GM12878 (cell line): ENCODE data around the gene PPP4R1. TPM values are rescaled to one million over a fixed set of nuclear protein-coding genes. Genes with fewer than 3 reads are reported as not detected.

Source experiments
- ATAC-seq: fragments of 200-7000 bp; cut with Tn5 transposase; 3 replicates; pipeline ENCODE4 v1.9.1; 2020; ENCODE audit warnings: mild to moderate bottlenecking, moderate library complexity
- BruUV-seq: library from RNA; stranded (reverse); fragments of 400-500 nt; replicated peaks from 2 replicates; lab custom pipeline; 2021; lab: Mats Ljungman, UMichigan
- CTCF ChIA-PET: fragments of 300-600 bp; sonication (Branson Sonifier 250); formaldehyde crosslinking; extraction: SDS; loops from one replicate; lab custom pipeline; 2021; ENCODE audit warnings: inconsistent platforms; lab: Yijun Ruan, JAX
- POLR2A ChIA-PET: fragments of 350-600 bp; formaldehyde crosslinking; extraction: SDS; loops from one replicate; lab custom pipeline; 2021; ENCODE audit warnings: inconsistent platforms; lab: Charles Lee
- RAD21 ChIA-PET: fragments of 300-600 bp; sonication (Branson Sonifier 250); formaldehyde crosslinking; loops from one replicate; lab custom pipeline; 2023; ENCODE audit warnings: antibody characterized with exemption; ENCODE audit not compliant: unreplicated experiment; lab: Charles Lee
- SMC1A ChIA-PET: fragments of 300-600 bp; sonication (Branson Sonifier 250); formaldehyde crosslinking; loops from one replicate; lab custom pipeline; 2023; ENCODE audit not compliant: unreplicated experiment, uncharacterized antibody; lab: Charles Lee
- DNase-seq: peaks from one replicate; pipeline ENCODE4 v3.0.0-alpha.2; 2011; ENCODE audit warnings: low read depth, low spot score
- FAIRE-seq: peaks from 3 replicates; lab custom pipeline; 2011; peaks lifted over from hg19 to GRCh38; lab: Jason Lieb, UNC
- H2AFZ ChIP-seq: 2 replicates; pipeline ENCODE4 v1.6.0; 2011; ENCODE audit warnings: low read depth, low read length, control low read depth; ENCODE audit not compliant: control insufficient read depth
- H3K27ac ChIP-seq: 2 replicates; pipeline ENCODE4 v1.5.1; 2011; ENCODE audit warnings: control low read depth; ENCODE audit not compliant: control insufficient read depth, insufficient read depth
- H3K27me3 ChIP-seq, 2 experiments: replicated peaks in 1 of 2; 2 replicates each; pipeline versions ENCODE4 v1.6.0 to v1.6.1; 2011; ENCODE audit warnings: low read length in 1 of 2; ENCODE audit not compliant: control insufficient read depth in 2 of 2, insufficient read depth in 2 of 2
- H3K36me3 ChIP-seq, 2 experiments: 2 replicates each; pipeline ENCODE4 v1.5.1; 2011; ENCODE audit warnings: low read length in 1 of 2; ENCODE audit not compliant: control insufficient read depth in 2 of 2, insufficient read depth in 2 of 2
- H3K4me1 ChIP-seq: 2 replicates; pipeline ENCODE4 v1.6.1; 2011; ENCODE audit warnings: mild to moderate bottlenecking, low read length, moderate library complexity, mixed read lengths; ENCODE audit not compliant: control insufficient read depth, insufficient read depth
- H3K4me2 ChIP-seq: 2 replicates; pipeline ENCODE4 v1.6.0; 2011; ENCODE audit warnings: control low read depth; ENCODE audit not compliant: control insufficient read depth, insufficient read depth
- H3K4me3 ChIP-seq: fragments of 200-600 bp; sonication (generic); 2 replicates; pipeline ENCODE4 v1.5.1; 2016
- H3K79me2 ChIP-seq: 2 replicates; pipeline ENCODE4 v1.6.0; 2011; ENCODE audit warnings: low read length; ENCODE audit not compliant: control insufficient read depth, insufficient read depth
- H3K9ac ChIP-seq: 2 replicates; pipeline ENCODE4 v1.8.0; 2011; ENCODE audit warnings: low read length, control low read depth, mixed read lengths; ENCODE audit not compliant: control insufficient read depth, insufficient read depth
- H3K9me3 ChIP-seq: replicated peaks from 3 replicates; pipeline ENCODE4 v1.5.1; 2011; ENCODE audit warnings: mild to moderate bottlenecking, low read length; ENCODE audit not compliant: control insufficient read depth, insufficient read depth
- H4K20me1 ChIP-seq: 2 replicates; pipeline ENCODE4 v1.6.0; 2011; ENCODE audit not compliant: control insufficient read depth, insufficient read depth
- BHLHE40 ChIP-seq, 2 experiments: fragments of 450-650 bp in 1 of 2; IDR thresholded peaks; 2 replicates each; pipeline ENCODE4 v1.6.1; 2011 to 2017; ENCODE audit warnings: low read depth in 2 of 2, borderline replicate concordance in 1 of 2, improper control_type of control experiment in 1 of 2, low read length in 1 of 2, mild to moderate bottlenecking in 1 of 2
- ESRRA ChIP-seq: IDR thresholded peaks from 2 replicates; pipeline ENCODE4 v1.6.1; 2012; ENCODE audit warnings: mild to moderate bottlenecking, low read length, improper control_type of control experiment
- RB1 ChIP-seq: fragments of 450-650 bp; formaldehyde crosslinking; IDR thresholded peaks from 2 replicates; pipeline ENCODE4 v1.6.1; 2017; ENCODE audit warnings: mild to moderate bottlenecking, borderline replicate concordance
- ZSCAN29 ChIP-seq: fragments of 450-650 bp; IDR thresholded peaks from 2 replicates; pipeline ENCODE4 v1.6.1; 2017; ENCODE audit warnings: mild to moderate bottlenecking, moderate library complexity
- WGBS: methylation state at CpG from one replicate; pipeline ENCODE4 v1.1.6; 2016; ENCODE audit warnings: low lambda C conversion rate; ENCODE audit not compliant: insufficient replicate concordance, insufficient coverage; ENCODE audit errors: missing lambda C conversion rate; 5-methylcytosine and 5-hydroxymethylcytosine counted together
- in situ Hi-C: fragments of 300-500 bp; cut with MboI; formaldehyde crosslinking; loops from 9 replicates; pipeline ENCODE4 v1.14.3; 2018; ENCODE audit warnings: mixed read lengths
- intact Hi-C: fragments of 100-400 bp; cut with micrococcal nuclease; formaldehyde crosslinking; loops from one replicate; pipeline ENCODE4 v1.14.2; 2022; ENCODE audit not compliant: unreplicated experiment
- polyA plus RNA-seq, 11 experiments: library from polyadenylated mRNA; depleted of rRNA in 4 of 11; unstranded in 6 of 11; stranded (reverse) in 5 of 11; fragments of >200 nt; fragmentation: Nextera tagmentation in 4 of 11; fragmentation: Illumina TruSeq in 1 of 11; extraction: Ambion mirVana in 4 of 11; extraction: Trizol in 1 of 11; gene quantifications; 1 replicate in 1 of 11; 2 replicates in 10 of 11; pipeline versions ENCODE4 v1.2.1 to v1.2.3, GENCODE V29; 2011 to 2016; ENCODE audit warnings: inconsistent platforms in 2 of 11, missing spikeins in 2 of 11, low read depth in 1 of 11
- total RNA-seq, 4 experiments: library from RNA; depleted of rRNA in 3 of 4; stranded (reverse); fragments of >200 nt in 3 of 4; fragmentation: Illumina TruSeq in 1 of 4; extraction: Trizol in 1 of 4; gene quantifications; 2 replicates each; pipeline versions ENCODE4 v1.2.1 to v1.2.3, GENCODE V29; 2013 to 2021
- TF ChIP-seq, protein P1 (sequence below): fragments of 150-350 bp; IDR thresholded peaks from 2 replicates; pipeline ENCODE4 v1.6.1; 2014; ENCODE audit warnings: mild to moderate bottlenecking, low read depth, low read length

The PPP4R1 gene
- total and polyA plus RNA-seq, 10 of the 15 experiments (the other 5 are each of a cell fraction or from before 2014, with no cell fraction given): 10.9 to 44.4 (median 26.0) TPM

- SMC1A ChIA-PET: interaction anchor here (0.8 to 1.8 kb wide), 4 partner anchors 9 to 417 kb away, joined by 3 to 5 read pairs (median 3); no protein-coding TSS in a partner anchor
- ATAC-seq (no peak), FAIRE-seq (no peak), DNase-seq (no peak)
- in situ Hi-C loops (no loop called here), intact Hi-C loops (no loop called here)
- RAD21 ChIA-PET: interaction anchor here (0.9 kb wide), 1 partner anchor 438 kb away, joined by 3 read pairs; no protein-coding TSS in a partner anchor
- Histone ChIP-seq H3K4me3 (no peak overlapping the region), H3K9me3 (no peaks in the 10 kb centered on the region), H3K9ac (no peak overlapping the region), H3K36me3 (peaks cover 4 to 16% of the 10 kb centered on the region in 2 experiments; a peak in 3 of 4 replicates), H3K27me3 (no peaks in the 10 kb centered on the region), H3K27ac (no peak overlapping the region), H3K4me1 (no peaks in the 10 kb centered on the region), H3K79me2 (no peaks in the 10 kb centered on the region; the same call in 1 of the 2 replicates), H4K20me1 (no peaks in the 10 kb centered on the region), H3K4me2 (no peak overlapping the region), H2AFZ (no peak overlapping the region)
- BruUV-seq: no TSS peak
- POLR2A ChIA-PET: no interaction called here
- no peak for TF ChIP-seq ESRRA
- TF ChIP-seq, protein P1, sequence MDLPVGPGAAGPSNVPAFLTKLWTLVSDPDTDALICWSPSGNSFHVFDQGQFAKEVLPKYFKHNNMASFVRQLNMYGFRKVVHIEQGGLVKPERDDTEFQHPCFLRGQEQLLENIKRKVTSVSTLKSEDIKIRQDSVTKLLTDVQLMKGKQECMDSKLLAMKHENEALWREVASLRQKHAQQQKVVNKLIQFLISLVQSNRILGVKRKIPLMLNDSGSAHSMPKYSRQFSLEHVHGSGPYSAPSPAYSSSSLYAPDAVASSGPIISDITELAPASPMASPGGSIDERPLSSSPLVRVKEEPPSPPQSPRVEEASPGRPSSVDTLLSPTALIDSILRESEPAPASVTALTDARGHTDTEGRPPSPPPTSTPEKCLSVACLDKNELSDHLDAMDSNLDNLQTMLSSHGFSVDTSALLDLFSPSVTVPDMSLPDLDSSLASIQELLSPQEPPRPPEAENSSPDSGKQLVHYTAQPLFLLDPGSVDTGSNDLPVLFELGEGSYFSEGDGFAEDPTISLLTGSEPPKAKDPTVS: no peak
- TF ChIP-seq RB1: no peak
- no peak for TF ChIP-seq ZSCAN29
- TF ChIP-seq BHLHE40 (IDR thresholded peaks at IDR 0.05; ENCODE audit: borderline replicate concordance in 1 of 2, low read depth in 2 of 2, low read length in 1 of 2): no peak
- 92% methylated on average over 3 of the region's 3 CpGs for WGBS
- CTCF ChIA-PET: no interaction called here
These were observed 93.7 kb downstream of the PPP4R1 start for GRCh38 chr18:9520666-9521065.
